ENCODE data around the gene DZIP1L. TPM values are rescaled to one million over a fixed set of nuclear protein-coding genes. Genes with fewer than 3 reads are reported as not detected.

DZIP1L gene
- total RNA-seq, 2 experiments from 2014 or later: not detected

DNA sequence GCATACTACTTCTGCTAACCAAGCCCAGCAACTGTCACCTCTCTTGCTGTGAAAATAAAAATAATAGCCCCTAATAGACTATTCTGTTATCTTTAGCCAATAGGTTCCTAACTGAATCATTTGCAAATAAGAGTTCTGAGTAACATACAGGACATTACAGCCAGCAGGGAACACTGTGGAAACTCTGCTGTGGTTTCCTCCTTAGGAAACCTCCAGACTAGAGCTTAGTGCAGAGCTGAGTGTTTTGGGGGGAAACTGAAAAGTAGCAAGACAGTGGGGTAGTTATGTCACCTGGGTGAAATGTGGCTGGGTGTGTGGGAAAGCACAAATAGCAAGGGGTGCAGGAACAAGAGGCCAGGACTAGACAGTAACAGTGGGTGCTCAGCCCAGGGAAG, 32.4 kb downstream of the DZIP1L start:
- no peak overlapping the region for H3K4me3 Mint-ChIP-seq

DNA sequence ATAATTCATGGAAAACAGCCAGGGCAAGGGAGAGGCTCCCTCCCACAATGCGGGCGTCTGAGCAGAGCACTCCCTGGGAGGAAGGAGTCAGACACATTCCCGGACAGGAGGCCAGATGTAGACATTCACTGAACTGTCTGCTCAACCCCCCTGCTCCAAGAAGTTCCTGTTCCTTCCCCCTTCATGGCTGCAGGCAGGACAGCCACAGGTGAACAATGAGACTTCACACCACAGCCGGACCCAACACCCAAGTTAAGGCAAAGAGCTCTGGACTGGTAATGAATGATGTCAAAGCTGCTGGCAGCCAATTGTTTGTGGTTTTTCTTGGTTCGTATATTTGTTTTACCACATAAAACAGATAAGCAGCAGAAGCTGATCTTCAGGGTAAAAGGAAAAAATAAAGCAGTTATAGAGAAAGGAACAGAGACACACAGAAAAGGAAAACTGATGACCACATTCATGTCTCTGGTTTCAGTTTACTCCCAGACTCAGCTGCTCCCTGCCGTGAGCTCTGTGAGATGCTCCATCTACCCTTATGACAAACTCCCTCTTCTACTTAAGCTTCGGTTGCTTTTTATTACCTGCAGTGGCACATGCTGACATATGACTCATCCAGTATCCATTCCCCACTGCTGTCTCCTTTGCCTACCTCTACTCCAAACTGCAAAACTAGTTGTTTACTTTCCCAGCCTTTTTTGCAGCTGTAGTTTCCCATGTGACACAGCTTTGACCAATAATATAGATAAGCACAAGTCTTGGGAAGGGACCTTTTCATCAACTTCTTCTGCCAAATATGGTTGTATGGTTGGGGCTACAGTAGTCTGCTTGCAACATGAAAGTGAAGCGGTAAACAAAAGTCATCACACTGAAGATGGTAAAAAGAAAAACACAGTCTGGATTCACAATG, 33.1 kb downstream of the DZIP1L start:
- no peaks in the 10 kb centered on the region for H3K36me3 Mint-ChIP-seq (ENCODE audit: low read depth)
- ChIA-PET POLR2A (interaction anchor here (0.8 kb wide), 1 partner anchor 88 kb away, joined by 3 read pairs; no protein-coding TSS in a partner anchor), CTCF (interaction anchor here (0.7 to 2.4 kb wide), 7 partner anchors 11 to 272 kb away, joined by 3 to 9 read pairs (median 3); partner anchors contain the start of gene DZIP1L)
- peak; percentile 79 for ATAC-seq
- intact Hi-C loops (cut with micrococcal nuclease): no loop called here
- H3K4me3 Mint-ChIP-seq: peak overlapping the region; percentile 14
- DNase-seq: peak; percentile 43
- H3K9me3 Mint-ChIP-seq: no peaks in the 10 kb centered on the region
- no peak for TF ChIP-seq CTCF (IDR thresholded peaks at IDR 0.05)
- H3K27me3 Mint-ChIP-seq: peaks cover 12% of the 10 kb centered on the region
- peak overlapping the region; percentile 56 for H3K27ac Mint-ChIP-seq
- H3K4me1 Mint-ChIP-seq (ENCODE audit: low read depth): peaks cover 30% of the 10 kb centered on the region

More for the DNA sequence above, 32.4 kb downstream of the DZIP1L start:
- TF ChIP-seq CTCF (IDR thresholded peaks at IDR 0.05): no peak
- Mint-ChIP-seq H3K36me3 (ENCODE audit: low read depth) (no peaks in the 10 kb centered on the region), H3K4me1 (ENCODE audit: low read depth) (peaks cover 30% of the 10 kb centered on the region), H3K27me3 (peaks cover 16% of the 10 kb centered on the region), H3K27ac (peak overlapping the region; percentile 50), H3K9me3 (no peaks in the 10 kb centered on the region)
- intact Hi-C loops (cut with micrococcal nuclease): no loop called here
- ATAC-seq (peak; percentile 6), DNase-seq (peak; percentile 12)
- ChIA-PET CTCF (interaction anchor here (0.8 to 2.4 kb wide), 6 partner anchors 13 to 37 kb away, joined by 3 to 9 read pairs (median 5); no protein-coding TSS in a partner anchor), POLR2A (interaction anchor here (0.8 to 1.1 kb wide), 3 partner anchors 79 to 105 kb away, joined by 3 read pairs; no protein-coding TSS in a partner anchor)

GRCh38 chr3:138081371-138082084, 33.9 kb downstream of the DZIP1L start:
- ChIA-PET CTCF (interaction anchor here (0.8 to 2.4 kb wide), 8 partner anchors 10 to 842 kb away, joined by 3 to 9 read pairs (median 4); partner anchors contain the start of gene DZIP1L), POLR2A (no interaction called here)
- H3K36me3 Mint-ChIP-seq (ENCODE audit: low read depth): no peaks in the 10 kb centered on the region
- H3K4me1 Mint-ChIP-seq (ENCODE audit: low read depth): peaks cover 30% of the 10 kb centered on the region
- H3K27me3 Mint-ChIP-seq: peaks cover 8% of the 10 kb centered on the region
- no peak overlapping the region for H3K27ac Mint-ChIP-seq
- TF ChIP-seq CTCF (IDR thresholded peaks at IDR 0.05): no peak
- no peaks in the 10 kb centered on the region for H3K9me3 Mint-ChIP-seq
- intact Hi-C loops (cut with micrococcal nuclease): no loop called here
- no peak for DNase-seq
- no peak for ATAC-seq
- H3K4me3 Mint-ChIP-seq: no peak overlapping the region

DNA sequence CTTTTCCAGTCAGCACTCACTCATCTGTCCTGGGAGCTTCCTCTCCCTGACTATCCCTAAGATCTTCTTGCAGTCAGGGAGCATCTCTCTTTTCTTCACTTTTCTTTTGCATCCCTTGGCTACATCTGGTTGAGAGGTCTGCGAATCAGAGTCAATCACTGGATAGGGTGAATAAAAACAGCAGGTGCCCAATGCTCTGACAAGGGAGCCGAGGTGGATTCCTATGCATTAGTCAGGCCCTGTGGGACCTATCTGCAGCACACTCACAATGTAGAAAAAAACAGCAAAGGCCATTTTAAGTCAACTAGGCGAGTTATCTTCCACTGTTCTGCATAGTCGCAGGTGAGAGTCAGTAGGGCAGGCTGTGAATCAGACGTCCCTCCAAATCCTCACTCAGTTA, 35.5 kb downstream of the DZIP1L start:
- POLR2A ChIA-PET: interaction anchor here (0.8 kb wide), 1 partner anchor 143 kb away, joined by 3 read pairs; no protein-coding TSS in a partner anchor
- Mint-ChIP-seq H3K27ac (no peak overlapping the region), H3K4me3 (no peak overlapping the region), H3K9me3 (no peaks in the 10 kb centered on the region), H3K4me1 (ENCODE audit: low read depth) (peaks cover 30% of the 10 kb centered on the region), H3K27me3 (peaks cover 14% of the 10 kb centered on the region), H3K36me3 (ENCODE audit: low read depth) (no peaks in the 10 kb centered on the region)
- intact Hi-C loops (cut with micrococcal nuclease): no loop called here
- no peak for TF ChIP-seq CTCF (IDR thresholded peaks at IDR 0.05)
- CTCF ChIA-PET: interaction anchor here (1.0 to 2.3 kb wide), 2 partner anchors 10 to 36 kb away, joined by 3 to 9 read pairs; partner anchors contain the start of gene DZIP1L
- ATAC-seq: no peak
- DNase-seq: no peak
